DOHH2 (cell line): Measurements from ENCODE around the gene CPT1B.

Experiments
- H3F3A ChIP-seq: fragments of 200-600 bp; sonication (generic), shearing (Covaris generic); 2 replicates; pipeline ENCODE4 v1.6.0; 2016; ENCODE audit warnings: antibody characterized with exemption, mild to moderate bottlenecking; ENCODE audit not compliant: control insufficient read depth, insufficient read depth
- H3K27ac ChIP-seq: fragments of 200-600 bp; sonication (generic); 2 replicates; pipeline ENCODE4 v1.5.1; 2014; ENCODE audit warnings: low read depth, mild to moderate bottlenecking, low read length, moderate library complexity
- H3K27me3 ChIP-seq: fragments of 200-600 bp; sonication (generic); 2 replicates; pipeline ENCODE4 v1.6.1; 2014; ENCODE audit warnings: mild to moderate bottlenecking, low read length, mixed read lengths; ENCODE audit not compliant: control insufficient read depth
- H3K36me3 ChIP-seq: fragments of 200-600 bp; sonication (generic); 2 replicates; pipeline ENCODE4 v1.6.1; 2014; ENCODE audit warnings: mild to moderate bottlenecking, low read length, moderate library complexity, mixed read lengths; ENCODE audit not compliant: control insufficient read depth
- H3K4me1 ChIP-seq: fragments of 200-600 bp; sonication (generic); 2 replicates; pipeline ENCODE4 v1.6.1; 2014; ENCODE audit warnings: mild to moderate bottlenecking, low read length, mixed read lengths; ENCODE audit not compliant: control insufficient read depth
- H3K4me2 ChIP-seq: fragments of 200-600 bp; sonication (generic); 2 replicates; pipeline ENCODE4 v1.6.0; 2014; ENCODE audit warnings: mild to moderate bottlenecking, low read length, moderate library complexity
- H3K4me3 ChIP-seq: fragments of 200-600 bp; sonication (generic); 2 replicates; pipeline ENCODE4 v1.5.1; 2014; ENCODE audit warnings: mild to moderate bottlenecking, low read length, mixed read lengths
- H3K79me2 ChIP-seq: fragments of 200-600 bp; sonication (generic); 2 replicates; pipeline ENCODE4 v1.6.1; 2014; ENCODE audit warnings: mild to moderate bottlenecking, low read length, mixed read lengths; ENCODE audit not compliant: control insufficient read depth
- H3K9me2 ChIP-seq: fragments of 200-600 bp; sonication (generic); replicated peaks from 2 replicates; pipeline ENCODE4 v1.6.1; 2014; ENCODE audit warnings: mild to moderate bottlenecking, low read length, mixed read lengths; ENCODE audit not compliant: control insufficient read depth
- H3K9me3 ChIP-seq: fragments of 200-600 bp; sonication (generic); 2 replicates; pipeline ENCODE4 v1.6.1; 2014; ENCODE audit warnings: antibody characterized with exemption, low read length, mixed read lengths; ENCODE audit not compliant: control insufficient read depth, insufficient read depth
- H4K20me1 ChIP-seq: fragments of 200-600 bp; sonication (generic); 2 replicates; pipeline ENCODE4 v1.6.0; 2014; ENCODE audit warnings: low read depth, mild to moderate bottlenecking, antibody characterized with exemption, low read length, moderate library complexity; ENCODE audit not compliant: control insufficient read depth, insufficient read depth
- EZH2phosphoT487 ChIP-seq: fragments of 200-600 bp; sonication (generic); IDR thresholded peaks from 2 replicates; pipeline ENCODE4 v1.6.1; 2017; ENCODE audit warnings: borderline replicate concordance, mild to moderate bottlenecking, antibody characterized with exemption, low read length, moderate library complexity, mixed read lengths
- TF ChIP-seq, protein P1 (sequence below): fragments of 200-600 bp; sonication (generic); IDR thresholded peaks from one replicate; pipeline ENCODE4 v1.5.1; 2014; ENCODE audit warnings: antibody characterized with exemption, mild to moderate bottlenecking, low read depth, low read length; ENCODE audit not compliant: poor library complexity, severe bottlenecking

The CPT1B gene

GRCh38 chr22:50586416-50586815 lies 8.2 kb upstream of the CPT1B start:
- Histone ChIP-seq H3K4me2 (no peak overlapping the region), H3K36me3 (peaks cover 9% of the 10 kb centered on the region), H3K4me1 (peaks cover 11% of the 10 kb centered on the region), H3K4me3 (no peak overlapping the region), H3F3A (no peaks in the 10 kb centered on the region), H3K79me2 (peaks cover 19% of the 10 kb centered on the region), H3K9me3 (no peaks in the 10 kb centered on the region), H3K27me3 (no peaks in the 10 kb centered on the region), H3K9me2 (no peaks in the 10 kb centered on the region), H4K20me1 (no peaks in the 10 kb centered on the region), H3K27ac (no peak overlapping the region)
- no peak for TF ChIP-seq EZH2phosphoT487
- TF ChIP-seq, protein P1, sequence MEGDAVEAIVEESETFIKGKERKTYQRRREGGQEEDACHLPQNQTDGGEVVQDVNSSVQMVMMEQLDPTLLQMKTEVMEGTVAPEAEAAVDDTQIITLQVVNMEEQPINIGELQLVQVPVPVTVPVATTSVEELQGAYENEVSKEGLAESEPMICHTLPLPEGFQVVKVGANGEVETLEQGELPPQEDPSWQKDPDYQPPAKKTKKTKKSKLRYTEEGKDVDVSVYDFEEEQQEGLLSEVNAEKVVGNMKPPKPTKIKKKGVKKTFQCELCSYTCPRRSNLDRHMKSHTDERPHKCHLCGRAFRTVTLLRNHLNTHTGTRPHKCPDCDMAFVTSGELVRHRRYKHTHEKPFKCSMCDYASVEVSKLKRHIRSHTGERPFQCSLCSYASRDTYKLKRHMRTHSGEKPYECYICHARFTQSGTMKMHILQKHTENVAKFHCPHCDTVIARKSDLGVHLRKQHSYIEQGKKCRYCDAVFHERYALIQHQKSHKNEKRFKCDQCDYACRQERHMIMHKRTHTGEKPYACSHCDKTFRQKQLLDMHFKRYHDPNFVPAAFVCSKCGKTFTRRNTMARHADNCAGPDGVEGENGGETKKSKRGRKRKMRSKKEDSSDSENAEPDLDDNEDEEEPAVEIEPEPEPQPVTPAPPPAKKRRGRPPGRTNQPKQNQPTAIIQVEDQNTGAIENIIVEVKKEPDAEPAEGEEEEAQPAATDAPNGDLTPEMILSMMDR, result no peak

DNA sequence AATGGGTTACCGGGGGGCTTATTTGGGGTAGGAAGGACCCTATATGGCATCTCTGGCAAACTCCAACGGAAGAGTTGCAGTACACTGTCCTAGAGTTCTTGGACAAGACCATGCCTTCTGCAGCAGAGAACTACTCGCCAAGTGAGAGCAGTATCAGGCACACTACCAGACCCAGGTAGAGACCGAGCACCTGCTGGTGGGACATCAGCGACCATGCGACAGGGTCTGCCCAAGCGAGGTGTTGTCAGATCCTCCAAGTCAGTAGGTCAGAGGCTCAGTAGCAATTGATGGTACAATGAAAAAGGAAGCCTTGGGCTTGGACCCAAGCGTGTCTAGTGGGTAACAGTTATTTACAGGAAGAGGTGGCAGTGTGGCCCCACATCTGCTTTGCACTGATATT lies 7.6 kb upstream of the CPT1B start:
- peaks cover 16% of the 10 kb centered on the region for H3K4me1 ChIP-seq
- no peaks in the 10 kb centered on the region for H4K20me1 ChIP-seq
- H3K9me2 ChIP-seq, result no peaks in the 10 kb centered on the region
- peaks cover 23% of the 10 kb centered on the region for H3K79me2 ChIP-seq
- H3K36me3 ChIP-seq, result peaks cover 15% of the 10 kb centered on the region
- no peaks in the 10 kb centered on the region for H3K27me3 ChIP-seq
- H3K9me3 ChIP-seq, result no peaks in the 10 kb centered on the region
- TF ChIP-seq EZH2phosphoT487, result no peak
- TF ChIP-seq, protein P1, result no peak
- H3K4me3 ChIP-seq, result no peak overlapping the region
- no peak overlapping the region for H3K27ac ChIP-seq
- H3F3A ChIP-seq, result no peaks in the 10 kb centered on the region
- no peak overlapping the region for H3K4me2 ChIP-seq

- Histone ChIP-seq H3K79me2 (peaks cover 23% of the 10 kb centered on the region), H3K27ac (no peak overlapping the region), H3K4me3 (no peak overlapping the region), H3K27me3 (no peaks in the 10 kb centered on the region), H3K4me2 (no peak overlapping the region), H3K9me2 (no peaks in the 10 kb centered on the region), H3K36me3 (peaks cover 20% of the 10 kb centered on the region), H3K9me3 (no peaks in the 10 kb centered on the region), H4K20me1 (no peaks in the 10 kb centered on the region), H3K4me1 (peaks cover 16% of the 10 kb centered on the region), H3F3A (no peaks in the 10 kb centered on the region)
- TF ChIP-seq, protein P1, result no peak
- no peak for TF ChIP-seq EZH2phosphoT487
Measured at GRCh38 chr22:50585238-50585637, 7.0 kb upstream of the CPT1B start.
